Neural progenitor cell (in vitro differentiated cells): ENCODE data around the gene FMO3. TPM values are rescaled to one million over a fixed set of nuclear protein-coding genes. Genes with fewer than 3 reads are reported as not detected.

Source experiments
- DNase-seq: peaks from one replicate; pipeline ENCODE4 v3.0.0-alpha.2; 2016; ENCODE audit warnings: low spot score
- H2AFZ ChIP-seq: fragments of 200-600 bp; sonication (generic); replicated peaks from 2 replicates; pipeline ENCODE4 v1.6.1; 2016; ENCODE audit warnings: antibody characterized with exemption
- H3F3A ChIP-seq: fragments of 200-600 bp; sonication (generic); 2 replicates; pipeline ENCODE4 v1.6.1; 2016; ENCODE audit warnings: antibody characterized with exemption, low read depth
- H3K27ac ChIP-seq: fragments of 200-600 bp; sonication (generic); 2 replicates; pipeline ENCODE4 v1.5.1; 2016; ENCODE audit warnings: mild to moderate bottlenecking
- H3K27me3 ChIP-seq: fragments of 200-600 bp; sonication (generic); 2 replicates; pipeline ENCODE4 v1.6.1; 2016; ENCODE audit warnings: mild to moderate bottlenecking, moderate library complexity
- H3K36me3 ChIP-seq: fragments of 200-600 bp; sonication (generic); 2 replicates; pipeline ENCODE4 v1.5.1; 2016
- H3K4me1 ChIP-seq: fragments of 200-600 bp; sonication (generic); 2 replicates; pipeline ENCODE4 v1.6.1; 2016; ENCODE audit warnings: mixed run types
- H3K4me2 ChIP-seq: fragments of 200-600 bp; sonication (generic); 2 replicates; pipeline ENCODE4 v1.6.1; 2016
- H3K4me3 ChIP-seq: fragments of 200-600 bp; sonication (generic); 2 replicates; pipeline ENCODE4 v1.5.1; 2016
- H3K79me2 ChIP-seq: fragments of 200-600 bp; sonication (generic); 2 replicates; pipeline ENCODE4 v1.6.1; 2016; ENCODE audit warnings: low read depth
- H3K9ac ChIP-seq: fragments of 200-600 bp; sonication (generic); 2 replicates; pipeline ENCODE4 v1.6.1; 2016
- H3K9me3 ChIP-seq: fragments of 200-600 bp; sonication (generic); 2 replicates; pipeline ENCODE4 v1.5.1; 2016; ENCODE audit warnings: low read depth
- H4K20me1 ChIP-seq: fragments of 200-600 bp; sonication (generic); 2 replicates; pipeline ENCODE4 v1.6.1; 2016; ENCODE audit warnings: low read depth
- H3K27ac Mint-ChIP-seq: 3 replicates; pipeline ENCODE4 v1.8.0; 2021; ENCODE audit warnings: mixed read lengths
- H3K27me3 Mint-ChIP-seq: 2 replicates; pipeline ENCODE4 v1.8.0; 2022; ENCODE audit warnings: low read depth, mild to moderate bottlenecking, inconsistent platforms, moderate library complexity, mixed read lengths; ENCODE audit not compliant: insufficient read depth
- H3K36me3 Mint-ChIP-seq: 3 replicates; pipeline ENCODE4 v1.8.0; 2021; ENCODE audit warnings: mixed read lengths
- H3K4me1 Mint-ChIP-seq: 3 replicates; pipeline ENCODE4 v1.8.0; 2021; ENCODE audit warnings: mixed read lengths
- H3K4me3 Mint-ChIP-seq: 3 replicates; pipeline ENCODE4 v1.8.0; 2021; ENCODE audit warnings: mild to moderate bottlenecking, moderate library complexity, mixed read lengths
- H3K9me3 Mint-ChIP-seq: 3 replicates; pipeline ENCODE4 v1.8.0; 2020; ENCODE audit warnings: mixed read lengths
- CTCF ChIP-seq: fragments of 200-600 bp; sonication (generic); IDR thresholded peaks from 2 replicates; pipeline ENCODE4 v1.5.1; 2017; ENCODE audit warnings: antibody characterized with exemption, mild to moderate bottlenecking
- EZH2 ChIP-seq: fragments of 200-600 bp; sonication (generic); IDR thresholded peaks from 2 replicates; pipeline ENCODE4 v1.6.1; 2017; ENCODE audit warnings: antibody characterized with exemption, mild to moderate bottlenecking, moderate library complexity
- EZH2phosphoT487 ChIP-seq: fragments of 200-600 bp; sonication (generic); IDR thresholded peaks from 2 replicates; pipeline ENCODE4 v1.6.1; 2017; ENCODE audit warnings: antibody characterized with exemption
- total RNA-seq: library from RNA; depleted of rRNA; stranded (reverse); fragments of >200 nt; gene quantifications from 2 replicates; pipeline ENCODE4 v1.2.3, GENCODE V29; 2015; ENCODE audit warnings: low replicate concordance

The FMO3 gene
- total RNA-seq, 1 donor from 2014 or later: not detected

- Histone ChIP-seq H3K9me3 (no peaks in the 10 kb centered on the region), H3K27ac (no peak overlapping the region), H4K20me1 (no peaks in the 10 kb centered on the region), H3K79me2 (no peaks in the 10 kb centered on the region), H3K36me3 (no peaks in the 10 kb centered on the region), H3K27me3 (no peaks in the 10 kb centered on the region), H3F3A (no peaks in the 10 kb centered on the region), H3K4me2 (no peak overlapping the region), H2AFZ (no peak overlapping the region), H3K4me3 (no peak overlapping the region), H3K9ac (no peak overlapping the region), H3K4me1 (no peaks in the 10 kb centered on the region)
- H3K9me3 Mint-ChIP-seq: no peaks in the 10 kb centered on the region
- H3K4me1 Mint-ChIP-seq: no peaks in the 10 kb centered on the region
- no peak overlapping the region for H3K4me3 Mint-ChIP-seq
- no peaks in the 10 kb centered on the region for H3K27me3 Mint-ChIP-seq
- DNase-seq: no peak
- TF ChIP-seq EZH2phosphoT487: no peak
- no peak for TF ChIP-seq EZH2
- TF ChIP-seq CTCF: no peak
- no peaks in the 10 kb centered on the region for H3K36me3 Mint-ChIP-seq
- no peak overlapping the region for H3K27ac Mint-ChIP-seq
Observed at GRCh38 chr1:171116676-171117075, 26.0 kb downstream of the FMO3 start.

GRCh38 chr1:171117085-171117484 is 26.4 kb downstream of the FMO3 start:
- no peak overlapping the region for H3K27ac Mint-ChIP-seq
- Histone ChIP-seq H3K4me2 (no peak overlapping the region), H3K27ac (no peak overlapping the region), H3K27me3 (no peaks in the 10 kb centered on the region), H3K9me3 (no peaks in the 10 kb centered on the region), H3K4me1 (no peaks in the 10 kb centered on the region), H3K9ac (no peak overlapping the region), H3K4me3 (no peak overlapping the region), H3F3A (no peaks in the 10 kb centered on the region), H2AFZ (peak overlapping the region; percentile 26), H4K20me1 (no peaks in the 10 kb centered on the region), H3K79me2 (no peaks in the 10 kb centered on the region), H3K36me3 (no peaks in the 10 kb centered on the region)
- no peaks in the 10 kb centered on the region for H3K27me3 Mint-ChIP-seq
- no peaks in the 10 kb centered on the region for H3K36me3 Mint-ChIP-seq
- no peak for DNase-seq
- no peak overlapping the region for H3K4me3 Mint-ChIP-seq
- TF ChIP-seq EZH2phosphoT487 (no peak), CTCF (no peak), EZH2 (no peak)
- H3K9me3 Mint-ChIP-seq: no peaks in the 10 kb centered on the region
- no peaks in the 10 kb centered on the region for H3K4me1 Mint-ChIP-seq

GRCh38 chr1:171119648-171120047 is 28.9 kb downstream of the FMO3 start:
- Mint-ChIP-seq H3K36me3 (no peaks in the 10 kb centered on the region), H3K4me1 (no peaks in the 10 kb centered on the region), H3K27me3 (peaks cover 1% of the 10 kb centered on the region), H3K4me3 (no peak overlapping the region), H3K9me3 (no peaks in the 10 kb centered on the region), H3K27ac (no peak overlapping the region)
- DNase-seq: no peak
- H3K4me3 ChIP-seq: no peak overlapping the region
- H3K9ac ChIP-seq: no peak overlapping the region
- TF ChIP-seq EZH2phosphoT487 (no peak), CTCF (no peak), EZH2 (no peak)
- H3K36me3 ChIP-seq: no peaks in the 10 kb centered on the region
- H3K79me2 ChIP-seq: no peaks in the 10 kb centered on the region
- H3K27ac ChIP-seq: no peak overlapping the region
- no peaks in the 10 kb centered on the region for H3K4me1 ChIP-seq
- no peak overlapping the region for H2AFZ ChIP-seq
- no peak overlapping the region for H3K4me2 ChIP-seq
- H3K9me3 ChIP-seq: no peaks in the 10 kb centered on the region
- H3K27me3 ChIP-seq: no peaks in the 10 kb centered on the region
- H3F3A ChIP-seq: no peaks in the 10 kb centered on the region
- no peaks in the 10 kb centered on the region for H4K20me1 ChIP-seq
